ENCODE data around the gene ALDH1A2. TPM values are rescaled to one million over a fixed set of nuclear protein-coding genes. Genes with fewer than 3 reads are reported as not detected.

The ALDH1A2 gene
- total RNA-seq, 1 donor from 2014 or later = 14.0 TPM

DNA sequence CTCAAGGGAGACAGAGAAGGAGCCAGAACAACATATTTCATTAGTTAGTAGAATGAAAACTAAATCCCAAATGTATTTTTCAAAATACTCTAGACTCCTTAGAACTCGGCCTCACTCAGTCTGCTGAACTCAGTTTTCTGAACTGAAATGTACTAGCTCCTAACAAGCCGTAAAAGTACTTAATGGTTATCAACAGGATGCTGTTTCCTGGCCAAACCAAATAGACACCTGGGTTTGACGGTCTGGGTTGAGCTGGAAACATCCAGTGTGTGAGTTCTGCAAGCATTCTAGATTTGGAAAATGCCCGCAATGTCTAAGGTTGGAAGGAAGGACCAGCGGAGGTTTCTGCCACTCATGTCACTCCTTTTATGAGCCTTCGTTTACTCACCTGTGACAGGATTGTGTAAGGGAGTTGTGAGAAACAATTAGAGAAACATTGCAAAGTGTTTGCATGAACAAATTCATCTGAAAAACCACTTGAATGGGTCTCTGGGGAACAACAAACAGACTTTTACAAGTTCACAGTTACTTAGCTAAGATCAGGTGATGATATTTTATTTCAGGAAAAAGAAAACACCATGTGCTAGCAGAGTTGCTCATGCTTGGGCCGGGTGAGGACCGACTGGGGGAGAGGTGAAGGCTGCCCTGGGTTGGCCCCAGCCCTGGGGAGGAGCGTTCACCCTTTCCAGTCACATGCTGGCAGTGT is 151.0 kb downstream of the ALDH1A2 start:
- TF ChIP-seq CTCF (IDR thresholded peaks at IDR 0.05; ENCODE audit: borderline replicate concordance) = no peak
- Histone ChIP-seq H3K27me3 (ENCODE audit: low read depth) (no peaks in the 10 kb centered on the region), H3K4me3 (no peak overlapping the region), H3K9me3 (replicated peaks) (no peaks in the 10 kb centered on the region), H3K4me1 (peaks cover 43% of the 10 kb centered on the region), H3K27ac (replicated peaks) (peak overlapping the region; percentile 27), H3K36me3 (no peaks in the 10 kb centered on the region)
- DNase-seq = no peak
- intact Hi-C loops (cut with micrococcal nuclease) = no loop called here

- DNase-seq = peak; percentile 48
- H3K36me3 ChIP-seq = no peaks in the 10 kb centered on the region
- H3K4me1 ChIP-seq = peaks cover 33% of the 10 kb centered on the region
- TF ChIP-seq CTCF (IDR thresholded peaks at IDR 0.05; ENCODE audit: borderline replicate concordance) = no peak
- H3K27ac ChIP-seq (replicated peaks) = no peak overlapping the region
- H3K27me3 ChIP-seq (ENCODE audit: low read depth) = no peaks in the 10 kb centered on the region
- H3K9me3 ChIP-seq (replicated peaks) = no peaks in the 10 kb centered on the region
- H3K4me3 ChIP-seq = no peak overlapping the region
- intact Hi-C loops (cut with micrococcal nuclease) = no loop called here
Observed at GRCh38 chr15:57911247-57911646, 154.3 kb downstream of the ALDH1A2 start.

DNA sequence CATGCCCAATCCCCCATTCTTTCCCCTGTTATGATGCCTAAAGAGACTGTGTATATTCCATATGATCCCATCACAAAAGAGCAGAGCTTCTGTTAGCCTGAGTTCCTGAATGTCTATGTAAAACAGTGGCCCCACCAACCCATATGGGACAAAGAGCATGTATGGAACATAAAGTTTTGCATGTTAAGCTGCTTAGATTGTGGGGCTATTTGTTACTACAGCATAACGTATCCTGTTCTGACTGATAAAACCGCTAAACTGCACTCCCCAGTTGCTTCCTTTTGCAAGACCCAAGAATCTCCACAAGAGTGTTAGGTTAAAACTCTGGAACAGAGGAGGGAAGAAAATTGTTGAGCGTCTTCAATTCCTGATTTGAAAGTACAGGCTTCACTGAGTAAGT is 154.8 kb downstream of the ALDH1A2 start:
- intact Hi-C loops (cut with micrococcal nuclease) = no loop called here
- Histone ChIP-seq H3K4me1 (peaks cover 27% of the 10 kb centered on the region), H3K9me3 (replicated peaks) (no peaks in the 10 kb centered on the region), H3K36me3 (no peaks in the 10 kb centered on the region), H3K27ac (replicated peaks) (no peak overlapping the region), H3K4me3 (no peak overlapping the region), H3K27me3 (ENCODE audit: low read depth) (no peaks in the 10 kb centered on the region)
- DNase-seq = no peak
- no peak for TF ChIP-seq CTCF (IDR thresholded peaks at IDR 0.05; ENCODE audit: borderline replicate concordance)

DNA sequence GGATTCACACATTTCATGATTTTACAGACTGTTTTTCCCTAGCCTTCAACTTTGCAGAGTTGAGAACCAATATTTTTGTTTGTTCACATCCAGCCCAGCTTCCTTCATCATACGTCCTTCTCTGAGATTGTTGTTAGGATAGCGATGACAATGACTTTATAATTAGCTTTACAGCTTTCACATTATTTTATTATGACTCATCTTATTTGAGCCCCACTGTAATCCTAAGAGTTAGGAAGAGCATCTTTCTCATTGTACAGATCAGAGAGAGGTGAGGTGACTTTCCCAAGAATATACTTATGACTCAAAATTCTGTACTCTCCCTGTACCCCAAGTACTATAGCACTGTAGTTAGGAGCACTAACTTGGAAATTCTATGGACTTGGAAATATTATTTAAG is 156.1 kb downstream of the ALDH1A2 start:
- H3K36me3 ChIP-seq = no peaks in the 10 kb centered on the region
- DNase-seq = no peak
- no peak overlapping the region for H3K4me3 ChIP-seq
- H3K27ac ChIP-seq (replicated peaks) = no peak overlapping the region
- H3K27me3 ChIP-seq (ENCODE audit: low read depth) = no peaks in the 10 kb centered on the region
- TF ChIP-seq CTCF (IDR thresholded peaks at IDR 0.05; ENCODE audit: borderline replicate concordance) = no peak
- H3K9me3 ChIP-seq (replicated peaks) = no peaks in the 10 kb centered on the region
- H3K4me1 ChIP-seq = peaks cover 20% of the 10 kb centered on the region
- intact Hi-C loops (cut with micrococcal nuclease) = no loop called here

GRCh38 chr15:57903626-57904025 is 161.9 kb downstream of the ALDH1A2 start:
- intact Hi-C loops (cut with micrococcal nuclease) = no loop called here
- no peak for DNase-seq
- H3K9me3 ChIP-seq (replicated peaks) = no peaks in the 10 kb centered on the region
- no peak overlapping the region for H3K4me3 ChIP-seq
- H3K4me1 ChIP-seq = no peaks in the 10 kb centered on the region
- no peaks in the 10 kb centered on the region for H3K36me3 ChIP-seq
- no peak for TF ChIP-seq CTCF (IDR thresholded peaks at IDR 0.05; ENCODE audit: borderline replicate concordance)
- H3K27ac ChIP-seq (replicated peaks) = no peak overlapping the region
- H3K27me3 ChIP-seq (ENCODE audit: low read depth) = no peaks in the 10 kb centered on the region

Other genes with a start within 250 kb of the ALDH1A2 start
- gene AQP9, start 72.7 kb upstream of the ALDH1A2 start, total RNA-seq = 0.77 TPM

Measured in left ventricle myocardium inferior (tissue), 1 donor.